Parathyroid adenoma (tissue), 2 donors: ENCODE results near the gene NEDD4L.

Experiments
- H2AFZ ChIP-seq: fragments of 300-600 bp; sonication (generic); one replicate; pipeline ENCODE4 v1.7.0; 2017; ENCODE audit warnings: antibody characterized with exemption, mild to moderate bottlenecking
- H3K27ac ChIP-seq: fragments of 300-600 bp; sonication (generic); one replicate; pipeline ENCODE4 v1.7.0; 2017
- H3K27me3 ChIP-seq: fragments of 300-600 bp; sonication (generic); one replicate; pipeline ENCODE4 v1.7.0; 2017; ENCODE audit warnings: low read length; ENCODE audit not compliant: control insufficient read depth, insufficient read depth
- H3K36me3 ChIP-seq: fragments of 300-600 bp; sonication (generic); one replicate; pipeline ENCODE4 v1.7.0; 2017; ENCODE audit warnings: low read length; ENCODE audit not compliant: control insufficient read depth, insufficient read depth
- H3K4me1 ChIP-seq: fragments of 300-600 bp; sonication (generic); one replicate; pipeline ENCODE4 v1.7.0; 2017; ENCODE audit warnings: control low read depth
- H3K4me2 ChIP-seq: fragments of 300-600 bp; sonication (generic); one replicate; pipeline ENCODE4 v1.7.0; 2017; ENCODE audit warnings: low read length
- H3K4me3 ChIP-seq: fragments of 300-600 bp; sonication (generic); one replicate; pipeline ENCODE4 v1.7.0; 2017; ENCODE audit warnings: low read depth, low read length
- H3K79me2 ChIP-seq: fragments of 300-600 bp; sonication (generic); one replicate; pipeline ENCODE4 v1.7.0; 2017; ENCODE audit warnings: control low read depth
- H3K9ac ChIP-seq: fragments of 300-600 bp; sonication (generic); one replicate; pipeline ENCODE4 v1.7.0; 2017; ENCODE audit warnings: mild to moderate bottlenecking
- H3K9me3 ChIP-seq: fragments of 300-600 bp; sonication (generic); one replicate; pipeline ENCODE4 v1.7.0; 2017; ENCODE audit warnings: low read length; ENCODE audit not compliant: control insufficient read depth
- TF ChIP-seq, protein P1 (sequence below): fragments of 300-600 bp; sonication (generic); IDR thresholded peaks from one replicate; pipeline ENCODE4 v1.7.0; 2017; ENCODE audit warnings: antibody characterized with exemption, mild to moderate bottlenecking
- donor health status: primary hyperparathyroidism.

Gene NEDD4L

DNA sequence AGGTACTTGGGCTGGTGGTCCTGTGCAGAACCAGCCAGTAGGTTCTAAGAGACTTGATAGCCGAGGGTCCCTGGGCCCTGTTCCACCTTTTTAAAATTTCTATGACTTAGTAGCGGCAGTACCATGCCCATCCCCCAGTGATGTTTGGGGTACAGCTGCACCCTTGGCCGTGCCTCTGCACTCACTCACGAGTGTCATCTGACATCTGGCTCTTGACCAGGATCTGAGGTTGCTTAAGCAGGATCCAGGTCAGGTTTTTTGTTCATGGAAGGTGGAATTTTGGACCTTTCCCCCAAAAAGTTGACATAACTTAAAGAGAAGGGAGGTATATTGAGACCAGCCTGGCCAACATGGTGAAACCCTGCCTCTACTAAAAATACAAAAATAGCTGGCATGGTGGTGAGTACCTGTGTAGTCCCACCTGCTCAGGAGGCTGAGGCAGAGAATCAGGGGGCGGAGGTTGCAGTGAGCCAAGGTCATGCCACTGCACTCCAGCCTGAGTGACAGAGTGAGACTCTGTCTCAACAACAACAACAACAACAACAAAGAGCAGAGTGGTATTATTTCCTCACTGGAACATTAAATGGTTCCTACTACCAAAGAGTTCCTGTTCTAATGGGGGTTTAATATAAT is 163.6 kb downstream of the NEDD4L start:
- Histone ChIP-seq H3K9me3 (no peaks in the 10 kb centered on the region), H3K36me3 (no peaks in the 10 kb centered on the region), H3K9ac (no peak overlapping the region), H3K4me2 (no peak overlapping the region), H3K4me1 (peaks cover 6% of the 10 kb centered on the region), H2AFZ (no peak overlapping the region), H3K27me3 (no peaks in the 10 kb centered on the region), H3K27ac (no peak overlapping the region), H3K79me2 (peaks cover 4% of the 10 kb centered on the region), H3K4me3 (no peak overlapping the region)
- TF ChIP-seq, protein P1, sequence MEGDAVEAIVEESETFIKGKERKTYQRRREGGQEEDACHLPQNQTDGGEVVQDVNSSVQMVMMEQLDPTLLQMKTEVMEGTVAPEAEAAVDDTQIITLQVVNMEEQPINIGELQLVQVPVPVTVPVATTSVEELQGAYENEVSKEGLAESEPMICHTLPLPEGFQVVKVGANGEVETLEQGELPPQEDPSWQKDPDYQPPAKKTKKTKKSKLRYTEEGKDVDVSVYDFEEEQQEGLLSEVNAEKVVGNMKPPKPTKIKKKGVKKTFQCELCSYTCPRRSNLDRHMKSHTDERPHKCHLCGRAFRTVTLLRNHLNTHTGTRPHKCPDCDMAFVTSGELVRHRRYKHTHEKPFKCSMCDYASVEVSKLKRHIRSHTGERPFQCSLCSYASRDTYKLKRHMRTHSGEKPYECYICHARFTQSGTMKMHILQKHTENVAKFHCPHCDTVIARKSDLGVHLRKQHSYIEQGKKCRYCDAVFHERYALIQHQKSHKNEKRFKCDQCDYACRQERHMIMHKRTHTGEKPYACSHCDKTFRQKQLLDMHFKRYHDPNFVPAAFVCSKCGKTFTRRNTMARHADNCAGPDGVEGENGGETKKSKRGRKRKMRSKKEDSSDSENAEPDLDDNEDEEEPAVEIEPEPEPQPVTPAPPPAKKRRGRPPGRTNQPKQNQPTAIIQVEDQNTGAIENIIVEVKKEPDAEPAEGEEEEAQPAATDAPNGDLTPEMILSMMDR, result no peak

DNA sequence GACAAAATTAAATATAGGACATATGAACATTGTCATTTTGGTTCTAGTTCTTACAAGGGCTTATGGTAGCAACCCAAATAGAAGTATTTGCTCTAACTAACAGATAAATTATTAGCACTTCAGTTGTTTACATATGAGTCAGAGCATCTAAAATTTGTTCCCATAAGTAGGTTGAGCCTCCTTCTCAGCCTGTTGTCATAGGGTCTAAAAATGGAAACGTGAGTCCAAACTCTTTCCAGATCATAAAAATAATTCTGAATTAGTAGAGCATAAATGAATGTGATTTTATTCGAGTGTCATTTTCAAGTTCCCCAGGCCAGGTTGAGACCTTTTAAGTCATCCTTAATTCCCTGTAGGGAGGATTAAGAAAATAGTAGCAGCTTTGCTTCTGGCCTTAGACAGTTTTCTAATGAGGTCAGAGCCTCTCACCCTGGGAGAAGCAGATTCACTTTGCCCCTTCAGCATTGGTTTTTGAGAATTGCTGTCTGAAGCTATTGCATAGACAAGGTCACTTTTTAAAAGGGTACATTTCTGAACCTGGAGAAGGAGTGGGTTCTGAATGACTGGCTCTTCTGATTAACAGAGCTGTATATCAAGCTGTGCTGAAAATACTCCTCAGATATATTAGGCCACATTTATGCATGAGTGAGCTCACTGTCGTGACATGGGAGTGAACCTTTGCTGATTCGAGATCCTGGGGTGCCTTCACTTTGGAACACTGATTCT is 164.3 kb downstream of the NEDD4L start:
- H3K27ac ChIP-seq, result peak overlapping the region; percentile 11
- no peaks in the 10 kb centered on the region for H3K27me3 ChIP-seq
- TF ChIP-seq, protein P1, result no peak
- H3K4me1 ChIP-seq, result peaks cover 6% of the 10 kb centered on the region
- H3K4me2 ChIP-seq, result no peak overlapping the region
- no peak overlapping the region for H3K9ac ChIP-seq
- H2AFZ ChIP-seq, result no peak overlapping the region
- no peak overlapping the region for H3K4me3 ChIP-seq
- H3K79me2 ChIP-seq, result peaks cover 4% of the 10 kb centered on the region
- no peaks in the 10 kb centered on the region for H3K36me3 ChIP-seq
- no peaks in the 10 kb centered on the region for H3K9me3 ChIP-seq

DNA sequence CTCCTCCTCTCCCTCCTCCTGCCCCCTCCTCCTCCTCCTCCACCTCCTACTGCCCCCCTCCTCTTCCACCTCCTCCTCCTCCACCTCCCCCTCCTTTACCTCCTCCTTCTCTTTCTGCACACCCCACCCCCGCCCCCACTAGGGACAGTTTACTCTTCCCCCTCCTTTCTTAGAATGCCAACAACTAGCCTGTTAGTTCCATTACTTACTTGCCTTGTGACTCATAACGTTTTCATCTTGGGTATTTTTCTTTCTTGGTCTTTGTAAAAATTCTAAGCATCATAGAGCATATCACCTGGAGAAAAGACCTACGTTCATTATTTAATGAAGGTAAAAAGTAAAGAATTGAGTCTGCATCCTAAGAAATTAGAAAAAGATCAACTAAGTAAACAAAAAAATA is 165.3 kb downstream of the NEDD4L start:
- H3K36me3 ChIP-seq, result no peaks in the 10 kb centered on the region
- H3K4me2 ChIP-seq, result no peak overlapping the region
- no peak overlapping the region for H3K27ac ChIP-seq
- H3K27me3 ChIP-seq, result no peaks in the 10 kb centered on the region
- H3K4me1 ChIP-seq, result peaks cover 6% of the 10 kb centered on the region
- H3K9me3 ChIP-seq, result no peaks in the 10 kb centered on the region
- H3K4me3 ChIP-seq, result no peak overlapping the region
- peaks cover 3% of the 10 kb centered on the region for H3K79me2 ChIP-seq
- no peak overlapping the region for H2AFZ ChIP-seq
- no peak overlapping the region for H3K9ac ChIP-seq
- TF ChIP-seq, protein P1, result no peak

DNA sequence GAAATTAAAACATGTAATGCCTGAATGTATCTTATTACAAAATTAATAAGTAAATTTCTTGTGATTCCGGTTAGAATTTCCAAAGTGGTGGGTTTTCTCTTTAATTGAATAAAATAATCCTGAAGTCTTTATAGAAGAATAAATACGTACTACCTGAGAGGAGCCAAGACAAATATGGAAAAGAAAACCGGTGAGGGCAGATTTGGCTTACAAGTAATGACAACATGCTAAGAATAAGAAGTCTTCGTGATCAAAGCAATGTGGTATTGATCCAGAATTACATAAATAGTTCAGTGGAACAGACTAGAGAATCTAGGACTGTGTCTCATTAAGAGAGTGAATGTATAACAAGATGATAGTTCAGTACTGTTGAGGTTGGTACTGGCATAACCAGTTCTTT is 167.5 kb downstream of the NEDD4L start:
- no peak overlapping the region for H3K9ac ChIP-seq
- H2AFZ ChIP-seq, result no peak overlapping the region
- TF ChIP-seq, protein P1, result no peak
- no peak overlapping the region for H3K4me2 ChIP-seq
- H3K79me2 ChIP-seq, result no peaks in the 10 kb centered on the region
- H3K4me1 ChIP-seq, result peaks cover 6% of the 10 kb centered on the region
- H3K36me3 ChIP-seq, result no peaks in the 10 kb centered on the region
- no peak overlapping the region for H3K27ac ChIP-seq
- no peak overlapping the region for H3K4me3 ChIP-seq
- H3K27me3 ChIP-seq, result no peaks in the 10 kb centered on the region
- H3K9me3 ChIP-seq, result no peaks in the 10 kb centered on the region
